Measurements from ENCODE around the gene EXOC4. TPM values are rescaled to one million over a fixed set of nuclear protein-coding genes. Genes with fewer than 3 reads are reported as not detected.

EXOC4 gene
- total RNA-seq, 1 experiment from 2014 or later = 62.4 TPM

- in situ Hi-C loops (cut with HindIII; ENCODE audit: low sequenced_read_pairs) = no loop called here
- DNase-seq (ENCODE audit: low spot score) = no peak
These were observed 415.6 kb downstream of the EXOC4 start for GRCh38 chr7:133668296-133669060.

- in situ Hi-C loops (cut with HindIII; ENCODE audit: low sequenced_read_pairs) = no loop called here
These were observed 416.2 kb downstream of the EXOC4 start for GRCh38 chr7:133669061-133669455.

GRCh38 chr7:133670250-133670649 is 417.4 kb downstream of the EXOC4 start:
- in situ Hi-C loops (cut with HindIII; ENCODE audit: low sequenced_read_pairs) = no loop called here
- DNase-seq (ENCODE audit: low spot score) = no peak

More at GRCh38 chr7:133669061-133669455, 416.2 kb downstream of the EXOC4 start:
- DNase-seq (ENCODE audit: low spot score) = no peak

- in situ Hi-C loops (cut with HindIII; ENCODE audit: low sequenced_read_pairs) = no loop called here
- no peak for DNase-seq (ENCODE audit: low spot score)
These were observed 420.0 kb downstream of the EXOC4 start for GRCh38 chr7:133672866-133673265.

- in situ Hi-C loops (cut with HindIII; ENCODE audit: low sequenced_read_pairs) = no loop called here
- no peak for DNase-seq (ENCODE audit: low spot score)
These were observed 421.3 kb downstream of the EXOC4 start for GRCh38 chr7:133674079-133674763.

- in situ Hi-C loops (cut with HindIII; ENCODE audit: low sequenced_read_pairs) = no loop called here
- DNase-seq (ENCODE audit: low spot score) = no peak
These were observed 422.8 kb downstream of the EXOC4 start for GRCh38 chr7:133675510-133676218.

GRCh38 chr7:133676805-133677370 is 424.0 kb downstream of the EXOC4 start:
- in situ Hi-C loops (cut with HindIII; ENCODE audit: low sequenced_read_pairs) = no loop called here
- no peak for DNase-seq (ENCODE audit: low spot score)

- DNase-seq (ENCODE audit: low spot score) = no peak
- in situ Hi-C loops (cut with HindIII; ENCODE audit: low sequenced_read_pairs) = no loop called here
These were observed 425.4 kb downstream of the EXOC4 start for GRCh38 chr7:133678137-133678814.

GRCh38 chr7:133679977-133680376 is 427.1 kb downstream of the EXOC4 start:
- DNase-seq (ENCODE audit: low spot score) = no peak
- in situ Hi-C loops (cut with HindIII; ENCODE audit: low sequenced_read_pairs) = no loop called here

GRCh38 chr7:133681529-133681928 is 428.7 kb downstream of the EXOC4 start:
- in situ Hi-C loops (cut with HindIII; ENCODE audit: low sequenced_read_pairs) = no loop called here
- DNase-seq (ENCODE audit: low spot score) = no peak

- DNase-seq (ENCODE audit: low spot score) = no peak
- in situ Hi-C loops (cut with HindIII; ENCODE audit: low sequenced_read_pairs) = no loop called here
These were observed 429.7 kb downstream of the EXOC4 start for GRCh38 chr7:133682364-133683181.

GRCh38 chr7:133683182-133683454 is 430.2 kb downstream of the EXOC4 start:
- in situ Hi-C loops (cut with HindIII; ENCODE audit: low sequenced_read_pairs) = no loop called here

GRCh38 chr7:133688483-133689239 is 435.8 kb downstream of the EXOC4 start:
- in situ Hi-C loops (cut with HindIII; ENCODE audit: low sequenced_read_pairs) = no loop called here
- no peak for DNase-seq (ENCODE audit: low spot score)

More at GRCh38 chr7:133683182-133683454, 430.2 kb downstream of the EXOC4 start:
- DNase-seq (ENCODE audit: low spot score) = no peak

GRCh38 chr7:133690740-133691139 is 437.9 kb downstream of the EXOC4 start:
- in situ Hi-C loops (cut with HindIII; ENCODE audit: low sequenced_read_pairs) = no loop called here
- no peak for DNase-seq (ENCODE audit: low spot score)

- in situ Hi-C loops (cut with HindIII; ENCODE audit: low sequenced_read_pairs) = no loop called here
- no peak for DNase-seq (ENCODE audit: low spot score)
These were observed 439.1 kb downstream of the EXOC4 start for GRCh38 chr7:133691727-133692610.

GRCh38 chr7:133693281-133693680 is 440.4 kb downstream of the EXOC4 start:
- in situ Hi-C loops (cut with HindIII; ENCODE audit: low sequenced_read_pairs) = no loop called here
- no peak for DNase-seq (ENCODE audit: low spot score)

GRCh38 chr7:133696056-133696455 is 443.2 kb downstream of the EXOC4 start:
- no peak for DNase-seq (ENCODE audit: low spot score)
- in situ Hi-C loops (cut with HindIII; ENCODE audit: low sequenced_read_pairs) = no loop called here

Data from G401 (cell line).